ENCODE data around the gene SMCO4. TPM values are rescaled to one million over a fixed set of nuclear protein-coding genes. Genes with fewer than 3 reads are reported as not detected.

Gene SMCO4
- total RNA-seq, 1 experiment from 2014 or later = 8.5 TPM

DNA sequence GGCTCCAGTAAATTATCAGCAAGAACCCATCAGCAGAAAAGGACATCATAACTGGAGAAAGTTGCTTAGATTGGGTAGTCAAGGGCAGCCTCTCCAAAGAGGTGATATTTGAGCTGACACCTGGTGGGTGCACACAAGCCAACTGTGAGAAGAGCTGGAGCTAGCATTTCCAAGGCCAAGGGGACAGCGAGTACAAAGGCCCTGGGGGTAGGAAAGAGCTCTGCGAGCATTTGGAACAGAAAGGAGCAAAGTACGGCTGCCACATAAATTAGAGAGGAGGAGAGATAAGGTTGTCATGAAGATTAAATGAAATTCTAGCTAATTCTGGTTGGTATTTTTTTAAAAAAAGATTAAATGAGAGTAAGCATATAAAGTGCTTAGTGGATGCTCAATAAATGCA, 21.7 kb upstream of the SMCO4 start:
- CTCF ChIA-PET = interaction anchor here (0.5 to 1.2 kb wide), 3 partner anchors 21 to 208 kb away, joined by 4 read pairs; no protein-coding TSS in a partner anchor
- Mint-ChIP-seq H3K9me3 (ENCODE audit: unreplicated experiment) (no peaks in the 10 kb centered on the region), H3K4me3 (ENCODE audit: unreplicated experiment) (no peak overlapping the region), H3K27me3 (ENCODE audit: insufficient read depth, unreplicated experiment) (no peaks in the 10 kb centered on the region), H3K4me1 (ENCODE audit: insufficient read depth, unreplicated experiment) (no peaks in the 10 kb centered on the region), H3K36me3 (ENCODE audit: insufficient read depth, unreplicated experiment) (no peaks in the 10 kb centered on the region), H3K27ac (ENCODE audit: low read depth, unreplicated experiment) (no peak overlapping the region)
- POLR2A ChIA-PET = no interaction called here
- TF ChIP-seq, protein P1, sequence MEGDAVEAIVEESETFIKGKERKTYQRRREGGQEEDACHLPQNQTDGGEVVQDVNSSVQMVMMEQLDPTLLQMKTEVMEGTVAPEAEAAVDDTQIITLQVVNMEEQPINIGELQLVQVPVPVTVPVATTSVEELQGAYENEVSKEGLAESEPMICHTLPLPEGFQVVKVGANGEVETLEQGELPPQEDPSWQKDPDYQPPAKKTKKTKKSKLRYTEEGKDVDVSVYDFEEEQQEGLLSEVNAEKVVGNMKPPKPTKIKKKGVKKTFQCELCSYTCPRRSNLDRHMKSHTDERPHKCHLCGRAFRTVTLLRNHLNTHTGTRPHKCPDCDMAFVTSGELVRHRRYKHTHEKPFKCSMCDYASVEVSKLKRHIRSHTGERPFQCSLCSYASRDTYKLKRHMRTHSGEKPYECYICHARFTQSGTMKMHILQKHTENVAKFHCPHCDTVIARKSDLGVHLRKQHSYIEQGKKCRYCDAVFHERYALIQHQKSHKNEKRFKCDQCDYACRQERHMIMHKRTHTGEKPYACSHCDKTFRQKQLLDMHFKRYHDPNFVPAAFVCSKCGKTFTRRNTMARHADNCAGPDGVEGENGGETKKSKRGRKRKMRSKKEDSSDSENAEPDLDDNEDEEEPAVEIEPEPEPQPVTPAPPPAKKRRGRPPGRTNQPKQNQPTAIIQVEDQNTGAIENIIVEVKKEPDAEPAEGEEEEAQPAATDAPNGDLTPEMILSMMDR (IDR thresholded peaks at IDR 0.05; ENCODE audit: unreplicated experiment) = no peak
- BruUV-seq (replicated peaks) = no TSS peak
- intact Hi-C loops (cut with micrococcal nuclease) = no loop called here
- no peak for DNase-seq (ENCODE audit: unreplicated experiment)

DNA sequence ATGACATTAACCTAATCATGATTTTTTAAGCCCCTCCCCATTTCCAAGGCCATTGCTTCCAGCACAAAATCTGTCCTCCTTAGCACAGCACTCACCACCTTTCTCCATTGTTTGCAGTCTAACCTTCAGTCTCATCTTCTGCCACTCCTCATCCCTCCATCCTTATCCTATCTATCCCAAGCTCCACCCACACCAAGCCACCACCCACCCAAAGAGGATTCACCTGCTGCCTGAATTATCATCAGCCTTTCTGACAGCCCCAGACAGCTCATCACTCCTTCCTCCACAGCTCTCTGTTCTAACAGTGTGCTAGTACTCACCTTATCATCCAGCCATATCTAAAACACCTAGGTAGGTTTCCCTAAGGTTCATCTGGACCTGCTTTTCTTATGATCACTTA, 20.7 kb upstream of the SMCO4 start:
- ChIA-PET POLR2A (interaction anchor here (1.3 kb wide), 1 partner anchor 9 kb away, joined by 3 read pairs; no protein-coding TSS in a partner anchor), CTCF (interaction anchor here (1.2 kb wide), 1 partner anchor 315 kb away, joined by 5 read pairs; no protein-coding TSS in a partner anchor)
- Mint-ChIP-seq H3K36me3 (ENCODE audit: insufficient read depth, unreplicated experiment) (no peaks in the 10 kb centered on the region), H3K4me1 (ENCODE audit: insufficient read depth, unreplicated experiment) (no peaks in the 10 kb centered on the region), H3K4me3 (ENCODE audit: unreplicated experiment) (no peak overlapping the region), H3K27ac (ENCODE audit: low read depth, unreplicated experiment) (no peak overlapping the region), H3K27me3 (ENCODE audit: insufficient read depth, unreplicated experiment) (no peaks in the 10 kb centered on the region), H3K9me3 (ENCODE audit: unreplicated experiment) (no peaks in the 10 kb centered on the region)
- intact Hi-C loops (cut with micrococcal nuclease) = no loop called here
- no peak for DNase-seq (ENCODE audit: unreplicated experiment)
- BruUV-seq (replicated peaks) = no TSS peak
- TF ChIP-seq, protein P1 (IDR thresholded peaks at IDR 0.05; ENCODE audit: unreplicated experiment) = no peak

DNA sequence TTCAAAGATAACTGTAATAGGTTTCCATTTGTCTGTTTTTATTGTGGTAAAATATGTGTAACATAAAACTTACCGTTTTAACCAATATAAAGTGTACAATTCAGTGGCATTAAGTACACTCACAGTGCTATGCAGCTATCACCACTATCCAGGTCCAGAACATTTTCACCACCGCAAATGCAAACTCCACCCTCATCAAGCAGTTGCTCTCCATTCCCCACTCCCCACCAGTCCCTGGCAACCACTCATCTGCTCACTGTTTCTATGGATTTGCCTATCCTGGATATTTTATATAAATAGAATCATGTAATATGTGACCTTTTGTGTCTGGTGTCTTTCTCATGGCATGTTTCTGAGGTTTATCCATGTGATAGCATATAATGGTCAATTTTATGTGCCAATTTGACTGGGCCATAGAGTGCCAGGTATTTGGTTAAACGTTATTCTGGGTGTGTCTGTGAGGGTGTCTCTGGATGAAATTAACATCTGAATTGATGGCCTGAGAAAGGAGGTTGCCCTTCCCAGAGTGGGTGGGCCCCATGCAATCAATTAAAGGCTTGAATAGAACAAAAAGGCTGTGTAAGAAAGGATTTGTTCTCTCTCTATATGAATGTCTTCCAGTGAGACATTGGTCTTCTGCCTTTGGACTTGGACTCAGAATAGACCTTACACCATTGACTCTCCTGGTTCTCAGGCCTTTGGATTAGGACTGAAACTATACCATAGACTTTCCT, 17.2 kb upstream of the SMCO4 start:
- no peak for DNase-seq (ENCODE audit: unreplicated experiment)
- Mint-ChIP-seq H3K36me3 (ENCODE audit: insufficient read depth, unreplicated experiment) (no peaks in the 10 kb centered on the region), H3K27ac (ENCODE audit: low read depth, unreplicated experiment) (no peak overlapping the region), H3K27me3 (ENCODE audit: insufficient read depth, unreplicated experiment) (no peaks in the 10 kb centered on the region), H3K4me1 (ENCODE audit: insufficient read depth, unreplicated experiment) (no peaks in the 10 kb centered on the region), H3K4me3 (ENCODE audit: unreplicated experiment) (no peak overlapping the region), H3K9me3 (ENCODE audit: unreplicated experiment) (no peaks in the 10 kb centered on the region)
- POLR2A ChIA-PET = no interaction called here
- CTCF ChIA-PET = interaction anchor here (0.6 to 1.2 kb wide), 2 partner anchors 326 to 599 kb away, joined by 3 to 4 read pairs; no protein-coding TSS in a partner anchor
- TF ChIP-seq, protein P1 (IDR thresholded peaks at IDR 0.05; ENCODE audit: unreplicated experiment) = no peak
- no TSS peak for BruUV-seq (replicated peaks)
- intact Hi-C loops (cut with micrococcal nuclease) = no loop called here

DNA sequence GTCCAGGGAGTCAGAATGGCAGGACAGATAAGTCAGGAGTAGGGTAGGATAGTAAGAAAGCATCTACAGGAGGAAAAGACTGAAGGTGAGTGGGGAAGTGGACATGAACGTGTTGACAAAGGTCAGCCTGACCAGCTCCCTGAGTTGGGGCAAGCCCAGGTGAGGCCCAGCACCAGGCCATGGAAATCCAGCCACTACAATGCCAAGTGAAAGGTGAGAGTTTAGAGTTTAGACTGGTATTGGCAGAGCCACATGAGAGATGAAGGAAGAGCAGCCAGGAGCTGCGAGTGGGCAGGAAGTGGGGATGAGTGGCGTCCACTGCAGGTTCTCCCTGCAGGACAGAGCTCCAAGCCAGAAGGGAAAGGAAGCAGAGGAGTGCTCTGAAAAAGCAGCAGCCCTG, 16.5 kb upstream of the SMCO4 start:
- no peak for DNase-seq (ENCODE audit: unreplicated experiment)
- Mint-ChIP-seq H3K27ac (ENCODE audit: low read depth, unreplicated experiment) (no peak overlapping the region), H3K9me3 (ENCODE audit: unreplicated experiment) (no peaks in the 10 kb centered on the region), H3K36me3 (ENCODE audit: insufficient read depth, unreplicated experiment) (no peaks in the 10 kb centered on the region), H3K4me3 (ENCODE audit: unreplicated experiment) (no peak overlapping the region), H3K4me1 (ENCODE audit: insufficient read depth, unreplicated experiment) (no peaks in the 10 kb centered on the region), H3K27me3 (ENCODE audit: insufficient read depth, unreplicated experiment) (no peaks in the 10 kb centered on the region)
- ChIA-PET CTCF (interaction anchor here (1.2 kb wide), 1 partner anchor 325 kb away, joined by 4 read pairs; no protein-coding TSS in a partner anchor), POLR2A (no interaction called here)
- no TSS peak for BruUV-seq (replicated peaks)
- intact Hi-C loops (cut with micrococcal nuclease) = no loop called here
- TF ChIP-seq, protein P1 (IDR thresholded peaks at IDR 0.05; ENCODE audit: unreplicated experiment) = no peak
